Gastrocnemius medialis (tissue), 4 donors: ENCODE data around the gene FNBP1L.
"Not testable (repeated sequence)": the region's sequence is repeated elsewhere in the genome, so short reads cannot be mapped to it uniquely, and the experiment has no call there.

Experiments
- POLR2A ChIP-seq, 2 donors: fragments of 450-650 bp; IDR thresholded peaks; one replicate each; pipeline ENCODE4 v1.6.1; 2017; ENCODE audit warnings: antibody characterized with exemption in 2 of 2, mild to moderate bottlenecking in 2 of 2, moderate library complexity in 2 of 2
- TF ChIP-seq, protein P1 (sequence below), 5 experiments: fragments of 450-650 bp in 3 of 5; fragments of 200-600 bp in 2 of 5; sonication (generic) in 2 of 5; IDR thresholded peaks in 4 of 5; conservative IDR thresholded peaks in 1 of 5; 1 replicate in 4 of 5; 2 replicates in 1 of 5; pipeline ENCODE4 v1.5.1; 2016 to 2019; ENCODE audit warnings: antibody characterized with exemption in 5 of 5, mild to moderate bottlenecking in 3 of 5, moderate library complexity in 3 of 5

DNA sequence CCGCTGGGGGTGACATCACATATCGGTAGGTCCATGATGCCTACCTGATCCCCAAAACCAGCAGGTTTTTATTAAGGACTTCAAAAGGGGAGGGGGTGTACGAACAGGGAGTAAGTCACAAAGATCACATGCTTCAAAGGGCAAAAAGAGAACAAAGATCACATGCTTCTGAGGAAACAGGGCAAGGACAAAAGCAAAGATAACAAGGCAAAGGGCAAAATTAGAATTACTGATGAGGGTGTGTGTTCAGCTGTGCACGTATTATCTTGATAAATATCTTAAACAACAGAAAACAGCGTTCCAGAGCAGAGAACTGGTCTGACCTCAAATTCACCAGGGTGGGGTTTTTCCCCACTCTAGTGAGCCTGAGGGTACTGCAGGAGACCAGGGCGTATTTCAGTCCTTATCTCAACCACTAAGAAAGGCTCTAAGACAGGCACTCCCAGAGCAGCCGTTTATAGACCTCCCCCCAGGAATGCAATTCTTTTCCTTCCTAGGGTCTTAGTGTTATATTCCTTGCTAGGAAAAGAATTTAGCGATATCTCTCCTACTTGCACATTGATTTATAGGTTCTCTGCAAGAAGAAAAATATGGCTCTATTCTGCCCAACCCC is 31.3 kb downstream of the FNBP1L start:
- not testable (repeated sequence) for TF ChIP-seq POLR2A (IDR thresholded peaks at IDR 0.05)
- TF ChIP-seq, protein P1, sequence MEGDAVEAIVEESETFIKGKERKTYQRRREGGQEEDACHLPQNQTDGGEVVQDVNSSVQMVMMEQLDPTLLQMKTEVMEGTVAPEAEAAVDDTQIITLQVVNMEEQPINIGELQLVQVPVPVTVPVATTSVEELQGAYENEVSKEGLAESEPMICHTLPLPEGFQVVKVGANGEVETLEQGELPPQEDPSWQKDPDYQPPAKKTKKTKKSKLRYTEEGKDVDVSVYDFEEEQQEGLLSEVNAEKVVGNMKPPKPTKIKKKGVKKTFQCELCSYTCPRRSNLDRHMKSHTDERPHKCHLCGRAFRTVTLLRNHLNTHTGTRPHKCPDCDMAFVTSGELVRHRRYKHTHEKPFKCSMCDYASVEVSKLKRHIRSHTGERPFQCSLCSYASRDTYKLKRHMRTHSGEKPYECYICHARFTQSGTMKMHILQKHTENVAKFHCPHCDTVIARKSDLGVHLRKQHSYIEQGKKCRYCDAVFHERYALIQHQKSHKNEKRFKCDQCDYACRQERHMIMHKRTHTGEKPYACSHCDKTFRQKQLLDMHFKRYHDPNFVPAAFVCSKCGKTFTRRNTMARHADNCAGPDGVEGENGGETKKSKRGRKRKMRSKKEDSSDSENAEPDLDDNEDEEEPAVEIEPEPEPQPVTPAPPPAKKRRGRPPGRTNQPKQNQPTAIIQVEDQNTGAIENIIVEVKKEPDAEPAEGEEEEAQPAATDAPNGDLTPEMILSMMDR (IDR thresholded peaks at IDR 0.05 in 4 of 5, conservative IDR thresholded peaks at IDR 0.05 in 1 of 5), result not testable (repeated sequence)
